ENCODE data around the gene CDCA3. TPM values are rescaled to one million over a fixed set of nuclear protein-coding genes. Genes with fewer than 3 reads are reported as not detected.

The CDCA3 gene
- total and polyA plus RNA-seq, 2 of the 13 experiments (the other 11 are each of a cell fraction or from before 2014, with no cell fraction given), result 32.7 to 56.5 TPM

- TF ChIP-seq SNAPC4 (CRISPR knock-in tag; IDR thresholded peaks at IDR 0.05) (0 out of 2 replicates have a peak, but pooled peaks have one; percentile 37), ZNF550 (CRISPR knock-in tag; IDR thresholded peaks at IDR 0.05; ENCODE audit: borderline replicate concordance) (no peak), ZSCAN22 (CRISPR knock-in tag; IDR thresholded peaks at IDR 0.05) (no peak), SIX4 (CRISPR knock-in tag; IDR thresholded peaks at IDR 0.05) (no peak), ZNF780A (CRISPR knock-in tag; IDR thresholded peaks at IDR 0.05) (no peak), AKNA (CRISPR knock-in tag; IDR thresholded peaks at IDR 0.05; ENCODE audit: borderline replicate concordance) (no peak), MEF2D (CRISPR knock-in tag; IDR thresholded peaks at IDR 0.05) (no peak; the same call in 1 of the 2 replicates), ZNF775 (CRISPR knock-in tag; IDR thresholded peaks at IDR 0.05; ENCODE audit: borderline replicate concordance) (no peak), ZBTB7B (CRISPR knock-in tag; IDR thresholded peaks at IDR 0.05) (no peak; the same call in 1 of the 2 replicates), HNRNPK (IDR thresholded peaks at IDR 0.05; ENCODE audit: low read depth, low read length, poor library complexity, severe bottlenecking) (peak; percentile 69), RARG (CRISPR knock-in tag; IDR thresholded peaks at IDR 0.05; ENCODE audit: low read depth) (no peak), ATF7-NPFF (CRISPR knock-in tag; IDR thresholded peaks at IDR 0.05; ENCODE audit: low read depth) (peak; percentile 92), ZZZ3 (CRISPR knock-in tag; IDR thresholded peaks at IDR 0.05; ENCODE audit: borderline replicate concordance) (no peak), EEA1 (CRISPR knock-in tag; IDR thresholded peaks at IDR 0.05; ENCODE audit: borderline replicate concordance) (no peak), DR1 (CRISPR knock-in tag; IDR thresholded peaks at IDR 0.05) (peak; percentile 62), ZNF615 (CRISPR knock-in tag; IDR thresholded peaks at IDR 0.05; ENCODE audit: borderline replicate concordance) (no peak), RFX5 (IDR thresholded peaks at IDR 0.05; ENCODE audit: low read depth, low read length) (peak; percentile 36; the same call in 1 of the 2 replicates)
Observed at GRCh38 chr12:6890789-6891645, 39.9 kb upstream of the CDCA3 start (continued).

Measured in HepG2 (cell line).